GM12878 (cell line): ENCODE results near the gene SLFN14. TPM values are rescaled to one million over a fixed set of nuclear protein-coding genes. Genes with fewer than 3 reads are reported as not detected.
A peak's percentile ranks its signal among the peaks of the same experiment; 100 is the strongest.

Source experiments
- ATAC-seq: fragments of 200-7000 bp; cut with Tn5 transposase; 3 replicates; pipeline ENCODE4 v1.9.1; 2020; ENCODE audit warnings: mild to moderate bottlenecking, moderate library complexity
- BruUV-seq: library from RNA; stranded (reverse); fragments of 400-500 nt; replicated peaks from 2 replicates; lab custom pipeline; 2021; lab: Mats Ljungman, UMichigan
- CTCF ChIA-PET: fragments of 300-600 bp; sonication (Branson Sonifier 250); formaldehyde crosslinking; extraction: SDS; loops from one replicate; lab custom pipeline; 2021; ENCODE audit warnings: inconsistent platforms; lab: Yijun Ruan, JAX
- POLR2A ChIA-PET: fragments of 350-600 bp; formaldehyde crosslinking; extraction: SDS; loops from one replicate; lab custom pipeline; 2021; ENCODE audit warnings: inconsistent platforms; lab: Charles Lee
- RAD21 ChIA-PET: fragments of 300-600 bp; sonication (Branson Sonifier 250); formaldehyde crosslinking; loops from one replicate; lab custom pipeline; 2023; ENCODE audit warnings: antibody characterized with exemption; ENCODE audit not compliant: unreplicated experiment; lab: Charles Lee
- SMC1A ChIA-PET: fragments of 300-600 bp; sonication (Branson Sonifier 250); formaldehyde crosslinking; loops from one replicate; lab custom pipeline; 2023; ENCODE audit not compliant: unreplicated experiment, uncharacterized antibody; lab: Charles Lee
- DNase-seq: peaks from one replicate; pipeline ENCODE4 v3.0.0-alpha.2; 2011; ENCODE audit warnings: low read depth, low spot score
- FAIRE-seq: peaks from 3 replicates; lab custom pipeline; 2011; peaks lifted over from hg19 to GRCh38; lab: Jason Lieb, UNC
- H2AFZ ChIP-seq: 2 replicates; pipeline ENCODE4 v1.6.0; 2011; ENCODE audit warnings: low read depth, low read length, control low read depth; ENCODE audit not compliant: control insufficient read depth
- H3K27ac ChIP-seq: 2 replicates; pipeline ENCODE4 v1.5.1; 2011; ENCODE audit warnings: control low read depth; ENCODE audit not compliant: control insufficient read depth, insufficient read depth
- H3K27me3 ChIP-seq, 2 experiments: replicated peaks in 1 of 2; 2 replicates each; pipeline versions ENCODE4 v1.6.0 to v1.6.1; 2011; ENCODE audit warnings: low read length in 1 of 2; ENCODE audit not compliant: control insufficient read depth in 2 of 2, insufficient read depth in 2 of 2
- H3K36me3 ChIP-seq, 2 experiments: 2 replicates each; pipeline ENCODE4 v1.5.1; 2011; ENCODE audit warnings: low read length in 1 of 2; ENCODE audit not compliant: control insufficient read depth in 2 of 2, insufficient read depth in 2 of 2
- H3K4me1 ChIP-seq: 2 replicates; pipeline ENCODE4 v1.6.1; 2011; ENCODE audit warnings: mild to moderate bottlenecking, low read length, moderate library complexity, mixed read lengths; ENCODE audit not compliant: control insufficient read depth, insufficient read depth
- H3K4me2 ChIP-seq: 2 replicates; pipeline ENCODE4 v1.6.0; 2011; ENCODE audit warnings: control low read depth; ENCODE audit not compliant: control insufficient read depth, insufficient read depth
- H3K4me3 ChIP-seq: fragments of 200-600 bp; sonication (generic); 2 replicates; pipeline ENCODE4 v1.5.1; 2016
- H3K79me2 ChIP-seq: 2 replicates; pipeline ENCODE4 v1.6.0; 2011; ENCODE audit warnings: low read length; ENCODE audit not compliant: control insufficient read depth, insufficient read depth
- H3K9ac ChIP-seq: 2 replicates; pipeline ENCODE4 v1.8.0; 2011; ENCODE audit warnings: low read length, control low read depth, mixed read lengths; ENCODE audit not compliant: control insufficient read depth, insufficient read depth
- H3K9me3 ChIP-seq: replicated peaks from 3 replicates; pipeline ENCODE4 v1.5.1; 2011; ENCODE audit warnings: mild to moderate bottlenecking, low read length; ENCODE audit not compliant: control insufficient read depth, insufficient read depth
- H4K20me1 ChIP-seq: 2 replicates; pipeline ENCODE4 v1.6.0; 2011; ENCODE audit not compliant: control insufficient read depth, insufficient read depth
- BMI1 ChIP-seq: fragments of 450-650 bp; IDR thresholded peaks from 2 replicates; pipeline ENCODE4 v1.6.1; 2016; ENCODE audit warnings: mild to moderate bottlenecking, moderate library complexity, borderline replicate concordance
- IKZF2 ChIP-seq, 2 experiments: fragments of 450-650 bp; IDR thresholded peaks; 2 replicates each; pipeline ENCODE4 v1.6.1; 2017; ENCODE audit warnings: mild to moderate bottlenecking in 2 of 2, moderate library complexity in 2 of 2
- POLR2AphosphoS2 ChIP-seq: IDR thresholded peaks from 2 replicates; pipeline ENCODE4 v1.6.1; 2011; ENCODE audit warnings: low read depth, mild to moderate bottlenecking, low read length, improper control_type of control experiment, moderate library complexity
- RAD51 ChIP-seq: fragments of 450-650 bp; IDR thresholded peaks from 2 replicates; pipeline ENCODE4 v1.6.1; 2016; ENCODE audit warnings: moderate library complexity, mild to moderate bottlenecking, inconsistent platforms
- RBBP5 ChIP-seq: fragments of 200-600 bp; sonication (generic); conservative IDR thresholded peaks from 2 replicates; pipeline ENCODE4 v1.6.1; 2016
- SP1 ChIP-seq: IDR thresholded peaks from one replicate; pipeline ENCODE4 v1.6.1; 2011; ENCODE audit warnings: low read depth, low read length
- TCF3 ChIP-seq: IDR thresholded peaks from 2 replicates; pipeline ENCODE4 v1.6.1; 2012; ENCODE audit warnings: low read depth, mild to moderate bottlenecking, low read length, borderline replicate concordance; ENCODE audit not compliant: insufficient read depth
- TCF7 ChIP-seq: IDR thresholded peaks from 2 replicates; pipeline ENCODE4 v1.6.1; 2014; ENCODE audit warnings: antibody characterized with exemption, borderline replicate concordance
- ZBTB33 ChIP-seq: fragments of 450-650 bp; IDR thresholded peaks from 2 replicates; pipeline ENCODE4 v1.6.1; 2017; ENCODE audit warnings: mild to moderate bottlenecking
- WGBS: methylation state at CpG from one replicate; pipeline ENCODE4 v1.1.6; 2016; ENCODE audit warnings: low lambda C conversion rate; ENCODE audit not compliant: insufficient replicate concordance, insufficient coverage; ENCODE audit errors: missing lambda C conversion rate; 5-methylcytosine and 5-hydroxymethylcytosine counted together
- in situ Hi-C: fragments of 300-500 bp; cut with MboI; formaldehyde crosslinking; loops from 9 replicates; pipeline ENCODE4 v1.14.3; 2018; ENCODE audit warnings: mixed read lengths
- intact Hi-C: fragments of 100-400 bp; cut with micrococcal nuclease; formaldehyde crosslinking; loops from one replicate; pipeline ENCODE4 v1.14.2; 2022; ENCODE audit not compliant: unreplicated experiment
- polyA plus RNA-seq, 11 experiments: library from polyadenylated mRNA; depleted of rRNA in 4 of 11; unstranded in 6 of 11; stranded (reverse) in 5 of 11; fragments of >200 nt; fragmentation: Nextera tagmentation in 4 of 11; fragmentation: Illumina TruSeq in 1 of 11; extraction: Ambion mirVana in 4 of 11; extraction: Trizol in 1 of 11; gene quantifications; 1 replicate in 1 of 11; 2 replicates in 10 of 11; pipeline versions ENCODE4 v1.2.1 to v1.2.3, GENCODE V29; 2011 to 2016; ENCODE audit warnings: inconsistent platforms in 2 of 11, missing spikeins in 2 of 11, low read depth in 1 of 11
- total RNA-seq, 4 experiments: library from RNA; depleted of rRNA in 3 of 4; stranded (reverse); fragments of >200 nt in 3 of 4; fragmentation: Illumina TruSeq in 1 of 4; extraction: Trizol in 1 of 4; gene quantifications; 2 replicates each; pipeline versions ENCODE4 v1.2.1 to v1.2.3, GENCODE V29; 2013 to 2021
- TF ChIP-seq, protein P1 (sequence below): fragments of 450-650 bp; IDR thresholded peaks from 2 replicates; pipeline ENCODE4 v1.6.1; 2016; ENCODE audit warnings: mild to moderate bottlenecking, moderate library complexity, borderline replicate concordance
- TF ChIP-seq, protein P2 (sequence below): fragments of 450-650 bp; IDR thresholded peaks from 2 replicates; pipeline ENCODE4 v1.6.1; 2017; ENCODE audit warnings: antibody characterized with exemption, mild to moderate bottlenecking, moderate library complexity

SLFN14 gene
- total and polyA plus RNA-seq, 10 of the 15 experiments (the other 5 are each of a cell fraction or from before 2014, with no cell fraction given), result 0.06 to 0.11 (median 0.06) TPM; not detected in 7

DNA sequence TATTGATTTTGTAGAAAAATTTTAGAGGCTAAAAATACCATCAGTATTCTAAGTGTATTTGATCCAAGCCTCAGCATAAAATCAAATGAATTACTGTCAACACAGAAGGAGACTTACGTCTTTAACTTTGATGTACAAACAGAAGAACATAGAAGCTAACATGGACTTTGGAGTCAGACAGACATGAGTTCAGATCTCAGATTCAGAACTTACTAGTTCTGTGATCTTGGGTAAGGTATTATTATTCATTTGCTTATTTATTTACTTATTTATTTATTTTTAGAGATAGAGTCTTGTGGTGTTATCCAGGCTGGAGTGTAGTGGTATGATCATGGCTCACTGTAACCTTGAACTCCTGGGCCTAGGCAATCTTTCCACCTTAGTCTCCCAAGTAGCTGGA lies 19.2 kb downstream of the SLFN14 start (continued):
- TF ChIP-seq, protein P1, sequence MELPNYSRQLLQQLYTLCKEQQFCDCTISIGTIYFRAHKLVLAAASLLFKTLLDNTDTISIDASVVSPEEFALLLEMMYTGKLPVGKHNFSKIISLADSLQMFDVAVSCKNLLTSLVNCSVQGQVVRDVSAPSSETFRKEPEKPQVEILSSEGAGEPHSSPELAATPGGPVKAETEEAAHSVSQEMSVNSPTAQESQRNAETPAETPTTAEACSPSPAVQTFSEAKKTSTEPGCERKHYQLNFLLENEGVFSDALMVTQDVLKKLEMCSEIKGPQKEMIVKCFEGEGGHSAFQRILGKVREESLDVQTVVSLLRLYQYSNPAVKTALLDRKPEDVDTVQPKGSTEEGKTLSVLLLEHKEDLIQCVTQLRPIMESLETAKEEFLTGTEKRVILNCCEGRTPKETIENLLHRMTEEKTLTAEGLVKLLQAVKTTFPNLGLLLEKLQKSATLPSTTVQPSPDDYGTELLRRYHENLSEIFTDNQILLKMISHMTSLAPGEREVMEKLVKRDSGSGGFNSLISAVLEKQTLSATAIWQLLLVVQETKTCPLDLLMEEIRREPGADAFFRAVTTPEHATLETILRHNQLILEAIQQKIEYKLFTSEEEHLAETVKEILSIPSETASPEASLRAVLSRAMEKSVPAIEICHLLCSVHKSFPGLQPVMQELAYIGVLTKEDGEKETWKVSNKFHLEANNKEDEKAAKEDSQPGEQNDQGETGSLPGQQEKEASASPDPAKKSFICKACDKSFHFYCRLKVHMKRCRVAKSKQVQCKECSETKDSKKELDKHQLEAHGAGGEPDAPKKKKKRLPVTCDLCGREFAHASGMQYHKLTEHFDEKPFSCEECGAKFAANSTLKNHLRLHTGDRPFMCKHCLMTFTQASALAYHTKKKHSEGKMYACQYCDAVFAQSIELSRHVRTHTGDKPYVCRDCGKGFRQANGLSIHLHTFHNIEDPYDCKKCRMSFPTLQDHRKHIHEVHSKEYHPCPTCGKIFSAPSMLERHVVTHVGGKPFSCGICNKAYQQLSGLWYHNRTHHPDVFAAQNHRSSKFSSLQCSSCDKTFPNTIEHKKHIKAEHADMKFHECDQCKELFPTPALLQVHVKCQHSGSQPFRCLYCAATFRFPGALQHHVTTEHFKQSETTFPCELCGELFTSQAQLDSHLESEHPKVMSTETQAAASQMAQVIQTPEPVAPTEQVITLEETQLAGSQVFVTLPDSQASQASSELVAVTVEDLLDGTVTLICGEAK, result 0 out of 2 replicates have a peak, but pooled peaks have one; percentile 23
- TF ChIP-seq RAD51 (0 out of 2 replicates have a peak, but pooled peaks have one; percentile 18), SP1 (no peak), TCF3 (no peak)

DNA sequence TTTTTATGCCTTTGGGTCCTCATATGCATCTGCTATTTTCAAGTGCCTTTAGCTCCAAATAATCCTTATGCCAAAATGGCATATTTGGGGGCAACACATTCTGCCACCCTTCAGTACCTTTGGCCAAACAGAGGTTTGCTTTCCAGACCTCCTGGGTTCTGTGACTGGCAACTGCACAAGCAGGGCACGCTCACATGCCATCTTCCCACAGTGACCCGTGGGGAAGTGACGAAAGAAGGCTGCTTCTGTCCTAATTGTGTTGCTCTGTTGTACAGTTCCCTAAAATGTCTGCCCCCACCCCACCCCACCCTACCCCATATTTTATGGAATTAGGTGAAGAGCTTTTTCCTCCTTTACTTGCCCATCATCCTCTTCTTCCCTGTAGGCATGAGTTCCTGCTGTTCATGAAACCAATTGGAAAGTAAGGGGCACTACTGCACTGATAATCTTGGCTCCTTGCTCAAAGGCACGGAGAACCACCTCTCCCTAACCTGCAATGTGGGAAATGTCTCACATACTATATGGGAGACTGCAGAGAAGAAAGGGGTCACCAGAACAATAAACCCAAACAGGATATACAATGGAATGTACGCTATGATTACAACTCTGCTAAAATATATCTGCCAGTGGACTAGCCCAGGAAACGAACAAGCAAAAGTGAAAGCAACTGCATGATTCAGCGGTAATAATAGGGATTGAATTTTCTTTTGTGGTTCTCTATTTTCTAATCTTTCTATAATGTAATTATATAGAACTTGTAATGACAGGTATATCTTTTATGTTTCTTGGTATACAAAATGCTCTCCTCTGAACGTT lies 19.8 kb downstream of the SLFN14 start:
- Histone ChIP-seq H3K4me2 (peak overlapping the region; percentile 85), H3K79me2 (peaks cover 44% of the 10 kb centered on the region), H3K9me3 (no peaks in the 10 kb centered on the region), H2AFZ (peak overlapping the region; percentile 94), H4K20me1 (no peaks in the 10 kb centered on the region), H3K4me1 (peaks cover 19% of the 10 kb centered on the region), H3K36me3 (no peaks in the 10 kb centered on the region), H3K27me3 (no peaks in the 10 kb centered on the region), H3K27ac (peak overlapping the region; percentile 92), H3K9ac (peak overlapping the region; percentile 85), H3K4me3 (peak overlapping the region; percentile 84)
- DNase-seq, result no peak
- BruUV-seq, result no TSS peak
- ChIA-PET SMC1A (interaction anchor here (0.9 to 12.6 kb wide), 6 partner anchors 12 to 234 kb away, joined by 3 to 251 read pairs (median 3); partner anchors contain the start of genes AP2B1 and PEX12), POLR2A (interaction anchor here (0.6 kb wide), 3 partner anchors 73 to 280 kb away, joined by 3 to 10 read pairs (median 3); no protein-coding TSS in a partner anchor), RAD21 (interaction anchor here (1.0 to 8.2 kb wide), 6 partner anchors 37 to 228 kb away, joined by 4 to 171 read pairs (median 10); partner anchors contain the start of genes PEX12 and SLFN13), CTCF (interaction anchor here (0.7 to 16.4 kb wide), 6 partner anchors 8 to 370 kb away, joined by 3 to 321 read pairs (median 6); no protein-coding TSS in a partner anchor)
- under 1% methylated on average over 8 of the region's 8 CpGs for WGBS
- FAIRE-seq, result peak; percentile 56
- intact Hi-C loops, result no loop called here
- in situ Hi-C loops, result no loop called here
- peak; percentile 57 for ATAC-seq
- no peak for TF ChIP-seq BMI1
- TF ChIP-seq IKZF2 (IDR thresholded peaks at IDR 0.05), result peak; percentile 7 to 23; a peak in 1 of 4 replicates
- TF ChIP-seq, protein P2, sequence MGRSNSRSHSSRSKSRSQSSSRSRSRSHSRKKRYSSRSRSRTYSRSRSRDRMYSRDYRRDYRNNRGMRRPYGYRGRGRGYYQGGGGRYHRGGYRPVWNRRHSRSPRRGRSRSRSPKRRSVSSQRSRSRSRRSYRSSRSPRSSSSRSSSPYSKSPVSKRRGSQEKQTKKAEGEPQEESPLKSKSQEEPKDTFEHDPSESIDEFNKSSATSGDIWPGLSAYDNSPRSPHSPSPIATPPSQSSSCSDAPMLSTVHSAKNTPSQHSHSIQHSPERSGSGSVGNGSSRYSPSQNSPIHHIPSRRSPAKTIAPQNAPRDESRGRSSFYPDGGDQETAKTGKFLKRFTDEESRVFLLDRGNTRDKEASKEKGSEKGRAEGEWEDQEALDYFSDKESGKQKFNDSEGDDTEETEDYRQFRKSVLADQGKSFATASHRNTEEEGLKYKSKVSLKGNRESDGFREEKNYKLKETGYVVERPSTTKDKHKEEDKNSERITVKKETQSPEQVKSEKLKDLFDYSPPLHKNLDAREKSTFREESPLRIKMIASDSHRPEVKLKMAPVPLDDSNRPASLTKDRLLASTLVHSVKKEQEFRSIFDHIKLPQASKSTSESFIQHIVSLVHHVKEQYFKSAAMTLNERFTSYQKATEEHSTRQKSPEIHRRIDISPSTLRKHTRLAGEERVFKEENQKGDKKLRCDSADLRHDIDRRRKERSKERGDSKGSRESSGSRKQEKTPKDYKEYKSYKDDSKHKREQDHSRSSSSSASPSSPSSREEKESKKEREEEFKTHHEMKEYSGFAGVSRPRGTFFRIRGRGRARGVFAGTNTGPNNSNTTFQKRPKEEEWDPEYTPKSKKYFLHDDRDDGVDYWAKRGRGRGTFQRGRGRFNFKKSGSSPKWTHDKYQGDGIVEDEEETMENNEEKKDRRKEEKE, result no peak
- TF ChIP-seq SP1, result no peak
- no peak for TF ChIP-seq TCF7
- no peak for TF ChIP-seq POLR2AphosphoS2
- TF ChIP-seq RBBP5, result no peak
- TF ChIP-seq ZBTB33, result no peak
